ENCODE measurements around the gene LDB1. TPM values are rescaled to one million over a fixed set of nuclear protein-coding genes. Genes with fewer than 3 reads are reported as not detected.

LDB1 gene
- total and polyA plus RNA-seq, 5 donors = 45.5 to 90.9 (median 64.1) TPM

Other genes starting within 250 kb of the LDB1 start
- gene ARMH3, start 64.2 kb downstream of the LDB1 start, total RNA-seq = 10 to 100 TPM; 43.2 to 87.3 (median 53.7) TPM
- 38.1 TPM for gene ARMH3, start 64.2 kb downstream of the LDB1 start, polyA plus RNA-seq
- 10 to 100 TPM; 10.5 to 12.0 (median 11.1) TPM for gene HPS6, start 55.0 kb downstream of the LDB1 start, total RNA-seq
- gene HPS6, start 55.0 kb downstream of the LDB1 start, polyA plus RNA-seq = 8.6 TPM
- 10 to 100 TPM; 12.7 to 28.3 (median 15.3) TPM for gene PPRC1, start 12.7 kb upstream of the LDB1 start, total RNA-seq
- gene PPRC1, start 12.7 kb upstream of the LDB1 start, polyA plus RNA-seq = 11.6 TPM
- gene NOLC1, start 32.0 kb upstream of the LDB1 start, total RNA-seq = 10 to 100 TPM; 28.8 to 38.0 (median 31.7) TPM
- 18.4 TPM for gene NOLC1, start 32.0 kb upstream of the LDB1 start, polyA plus RNA-seq
- gene ELOVL3, start 105.9 kb upstream of the LDB1 start, total RNA-seq = under 1 TPM; 0.17 to 0.56 (median 0.32) TPM
- 0.18 TPM for gene ELOVL3, start 105.9 kb upstream of the LDB1 start, polyA plus RNA-seq
- gene PITX3, start 121.1 kb upstream of the LDB1 start, total RNA-seq = under 1 TPM; 0.25 to 0.82 (median 0.29) TPM
- gene PITX3, start 121.1 kb upstream of the LDB1 start, polyA plus RNA-seq = 0.52 TPM
- gene GBF1, start 125.2 kb upstream of the LDB1 start, total RNA-seq = 10 to 100 TPM; 34.9 to 43.3 (median 36.9) TPM
- 17.2 TPM for gene GBF1, start 125.2 kb upstream of the LDB1 start, polyA plus RNA-seq